COR-L47 (cell line): ENCODE data around the gene SREBF2.
A peak's percentile ranks its signal among the peaks of the same experiment; 100 is the strongest.
"Not testable (repeated sequence)": the region's sequence is repeated elsewhere in the genome, so short reads cannot be mapped to it uniquely, and the experiment has no call there.

ENCODE experiments used
- DNase-seq: peaks from one replicate; lab custom pipeline; 2025; lab: John Stamatoyannopoulos, UW

The SREBF2 gene

GRCh38 chr22:41947424-41948080, 114.6 kb downstream of the SREBF2 start:
- DNase-seq = no peak

GRCh38 chr22:41948142-41948541, 115.2 kb downstream of the SREBF2 start:
- DNase-seq = no peak

- not testable (repeated sequence) for DNase-seq
These were observed 116.0 kb downstream of the SREBF2 start for GRCh38 chr22:41948928-41949296.

GRCh38 chr22:41949297-41949965, 116.5 kb downstream of the SREBF2 start:
- no peak for DNase-seq

- DNase-seq = peak; percentile 86
These were observed 119.1 kb downstream of the SREBF2 start, which contains the start of gene SMIM45 for GRCh38 chr22:41951898-41952474. TSS of gene SMIM45 (plus strand) at chr22:41952150.

GRCh38 chr22:41952713-41953112, 119.8 kb downstream of the SREBF2 start:
- DNase-seq = no peak
